Ovary (tissue), 9 donors: Measurements from ENCODE around the gene MAPT. TPM values are rescaled to one million over a fixed set of nuclear protein-coding genes. Genes with fewer than 3 reads are reported as not detected.

Experiments
- DNase-seq, 5 donors: peaks; one replicate each; pipeline ENCODE4 v3.0.0-alpha.2; 2019 to 2020
- H3K27ac ChIP-seq, 2 donors: fragments of 200-600 bp; one replicate each; pipeline versions ENCODE4 v1.5.1 to v1.8.0; 2019 to 2022
- H3K27me3 ChIP-seq: fragments of 200-600 bp; one replicate; pipeline ENCODE4 v1.8.0; 2022
- H3K36me3 ChIP-seq: fragments of 200-600 bp; sonication (generic); one replicate; pipeline ENCODE4 v1.5.1; 2019
- H3K4me1 ChIP-seq: one replicate; pipeline ENCODE4 v1.8.1; 2013; ENCODE audit warnings: mild to moderate bottlenecking, moderate library complexity; ENCODE audit not compliant: insufficient read depth
- H3K4me3 ChIP-seq: fragments of 200-600 bp; sonication (generic); one replicate; pipeline ENCODE4 v1.5.1; 2017
- H3K9me3 ChIP-seq, 2 donors: fragments of 200-600 bp in 1 of 2; sonication (generic) in 1 of 2; one replicate each; pipeline versions ENCODE4 v1.5.1 to v1.8.1; 2013 to 2019; ENCODE audit warnings: mild to moderate bottlenecking in 1 of 2, moderate library complexity in 1 of 2
- EP300 ChIP-seq: sonication (generic); formaldehyde crosslinking; IDR thresholded peaks from one replicate; pipeline ENCODE4 v1.6.1; 2017; ENCODE audit warnings: antibody characterized with exemption
- POLR2A ChIP-seq: fragments of 450-650 bp; IDR thresholded peaks from one replicate; pipeline ENCODE4 v1.6.1; 2017; ENCODE audit warnings: antibody characterized with exemption, mild to moderate bottlenecking, moderate library complexity
- WGBS, 3 donors: extraction: QIAGEN DNeasy Blood & Tissue Kit in 1 of 3; methylation state at CpG; one replicate each; pipeline versions ENCODE4 v1.1.5 to v1.1.7; 2013 to 2017; 5-methylcytosine and 5-hydroxymethylcytosine counted together
- intact Hi-C, 4 donors: fragments of 100-400 bp; cut with DNase I; formaldehyde crosslinking; loops; one replicate each; pipeline versions ENCODE4 v1.11.0 to v1.15.1; 2022 to 2023
- polyA plus RNA-seq, 2 donors: library from polyadenylated mRNA; stranded (reverse); fragments of 200-250 nt in 1 of 2; fragments of 350-450 nt in 1 of 2; fragmentation: Illumina TruSeq in 1 of 2; extraction: RNeasy Lipid Tissue Mini Kit (QIAGEN cat#74804) in 1 of 2; gene quantifications; one replicate each; pipeline ENCODE4 v1.2.3, GENCODE V29; 2013 to 2014
- total RNA-seq, 7 donors: library from RNA; depleted of rRNA in 2 of 7; stranded (reverse); fragments of >200 nt in 2 of 7; fragmentation: NEBNext Ultra II Directional in 3 of 7; extraction: Animal tissue kit (Norgen Biotek cat#: 25700) in 3 of 7; gene quantifications; one replicate each; pipeline versions ENCODE4 v1.1.0 to v1.2.4, GENCODE V29; 2016 to 2023
- TF ChIP-seq, protein P1 (sequence below), 3 donors: fragments of 450-650 bp in 2 of 3; fragments of 200-600 bp in 1 of 3; IDR thresholded peaks; one replicate each; pipeline versions ENCODE4 v1.5.1 to v1.8.0; 2016 to 2022; ENCODE audit warnings: antibody characterized with exemption in 3 of 3, mild to moderate bottlenecking in 1 of 3
- donor health status: DM: no; HTN: no; CAD: no; lungs with moderate emphysema.
- donor health status: DM: no; HTN: no; CAD: no.
- donor health status: Bipolar disorder and iron deficiency.
- donor health status: DM: yes; HTN: yes; CAD: no.
- donor health status: DM: no; HTN: no; CAD: no.
- donor health status: DM: yes; HTN: yes; CAD: no.

MAPT gene
- total and polyA plus RNA-seq, 9 donors, result 0.40 to 2.2 (median 1.1) TPM

DNA sequence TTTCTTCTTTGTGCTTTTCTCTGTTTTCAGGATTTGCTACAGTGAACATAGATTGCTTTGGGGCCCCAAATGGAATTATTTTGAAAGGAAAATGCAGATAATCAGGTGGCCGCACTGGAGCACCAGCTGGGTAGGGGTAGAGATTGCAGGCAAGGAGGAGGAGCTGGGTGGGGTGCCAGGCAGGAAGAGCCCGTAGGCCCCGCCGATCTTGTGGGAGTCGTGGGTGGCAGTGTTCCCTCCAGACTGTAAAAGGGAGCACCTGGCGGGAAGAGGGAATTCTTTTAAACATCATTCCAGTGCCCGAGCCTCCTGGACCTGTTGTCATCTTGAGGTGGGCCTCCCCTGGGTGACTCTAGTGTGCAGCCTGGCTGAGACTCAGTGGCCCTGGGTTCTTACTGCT is 105.9 kb downstream of the MAPT start:
- WGBS, 3 donors, result 38 to 51% (median 47%) methylated on average over 7 of the region's 7 CpGs
- DNase-seq, result no peak
- H3K36me3 ChIP-seq, result no peaks in the 10 kb centered on the region
- H3K27me3 ChIP-seq, result no peaks in the 10 kb centered on the region
- H3K4me3 ChIP-seq, result no peak overlapping the region
- no peaks in the 10 kb centered on the region for H3K9me3 ChIP-seq
- peaks cover 2% of the 10 kb centered on the region for H3K4me1 ChIP-seq
- intact Hi-C loops, result loop anchor here in 3 of 4 donors (5.0 to 10.0 kb wide), 2 partner anchors 212 to 215 kb away; no protein-coding TSS in a partner anchor
- H3K27ac ChIP-seq, result no peak overlapping the region
- TF ChIP-seq, protein P1, sequence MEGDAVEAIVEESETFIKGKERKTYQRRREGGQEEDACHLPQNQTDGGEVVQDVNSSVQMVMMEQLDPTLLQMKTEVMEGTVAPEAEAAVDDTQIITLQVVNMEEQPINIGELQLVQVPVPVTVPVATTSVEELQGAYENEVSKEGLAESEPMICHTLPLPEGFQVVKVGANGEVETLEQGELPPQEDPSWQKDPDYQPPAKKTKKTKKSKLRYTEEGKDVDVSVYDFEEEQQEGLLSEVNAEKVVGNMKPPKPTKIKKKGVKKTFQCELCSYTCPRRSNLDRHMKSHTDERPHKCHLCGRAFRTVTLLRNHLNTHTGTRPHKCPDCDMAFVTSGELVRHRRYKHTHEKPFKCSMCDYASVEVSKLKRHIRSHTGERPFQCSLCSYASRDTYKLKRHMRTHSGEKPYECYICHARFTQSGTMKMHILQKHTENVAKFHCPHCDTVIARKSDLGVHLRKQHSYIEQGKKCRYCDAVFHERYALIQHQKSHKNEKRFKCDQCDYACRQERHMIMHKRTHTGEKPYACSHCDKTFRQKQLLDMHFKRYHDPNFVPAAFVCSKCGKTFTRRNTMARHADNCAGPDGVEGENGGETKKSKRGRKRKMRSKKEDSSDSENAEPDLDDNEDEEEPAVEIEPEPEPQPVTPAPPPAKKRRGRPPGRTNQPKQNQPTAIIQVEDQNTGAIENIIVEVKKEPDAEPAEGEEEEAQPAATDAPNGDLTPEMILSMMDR (IDR thresholded peaks at IDR 0.05), result no peak
- TF ChIP-seq POLR2A, result no peak
- TF ChIP-seq EP300, result no peak

DNA sequence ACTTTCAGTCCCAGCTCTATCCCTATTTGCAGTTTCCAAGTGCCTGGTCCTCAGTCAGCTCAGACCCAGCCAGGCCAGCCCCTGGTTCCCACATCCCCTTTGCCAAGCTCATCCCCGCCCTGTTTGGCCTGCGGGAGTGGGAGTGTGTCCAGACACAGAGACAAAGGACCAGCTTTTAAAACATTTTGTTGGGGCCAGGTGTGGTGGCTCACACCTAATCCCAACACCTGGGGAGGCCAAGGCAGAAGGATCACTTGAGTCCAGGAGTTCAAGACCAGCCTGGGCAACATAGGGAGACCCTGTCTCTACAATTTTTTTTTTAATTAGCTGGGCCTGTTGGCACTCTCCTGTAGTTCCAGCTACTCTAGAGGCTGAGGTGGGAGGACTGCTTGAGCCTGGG is 106.4 kb downstream of the MAPT start:
- Histone ChIP-seq H3K27ac (no peak overlapping the region), H3K4me3 (no peak overlapping the region), H3K27me3 (no peaks in the 10 kb centered on the region), H3K36me3 (no peaks in the 10 kb centered on the region), H3K4me1 (peaks cover 2% of the 10 kb centered on the region), H3K9me3 (no peaks in the 10 kb centered on the region)
- intact Hi-C loops, result loop anchor here in 3 of 4 donors (5.0 to 10.0 kb wide), 2 partner anchors 212 to 214 kb away; no protein-coding TSS in a partner anchor
- no peak for DNase-seq
- WGBS, 3 donors, result 62 to 68% (median 68%) methylated on average over 2 of the region's 2 CpGs
- TF ChIP-seq, protein P1 (IDR thresholded peaks at IDR 0.05), result no peak
- TF ChIP-seq EP300, result no peak
- no peak for TF ChIP-seq POLR2A

DNA sequence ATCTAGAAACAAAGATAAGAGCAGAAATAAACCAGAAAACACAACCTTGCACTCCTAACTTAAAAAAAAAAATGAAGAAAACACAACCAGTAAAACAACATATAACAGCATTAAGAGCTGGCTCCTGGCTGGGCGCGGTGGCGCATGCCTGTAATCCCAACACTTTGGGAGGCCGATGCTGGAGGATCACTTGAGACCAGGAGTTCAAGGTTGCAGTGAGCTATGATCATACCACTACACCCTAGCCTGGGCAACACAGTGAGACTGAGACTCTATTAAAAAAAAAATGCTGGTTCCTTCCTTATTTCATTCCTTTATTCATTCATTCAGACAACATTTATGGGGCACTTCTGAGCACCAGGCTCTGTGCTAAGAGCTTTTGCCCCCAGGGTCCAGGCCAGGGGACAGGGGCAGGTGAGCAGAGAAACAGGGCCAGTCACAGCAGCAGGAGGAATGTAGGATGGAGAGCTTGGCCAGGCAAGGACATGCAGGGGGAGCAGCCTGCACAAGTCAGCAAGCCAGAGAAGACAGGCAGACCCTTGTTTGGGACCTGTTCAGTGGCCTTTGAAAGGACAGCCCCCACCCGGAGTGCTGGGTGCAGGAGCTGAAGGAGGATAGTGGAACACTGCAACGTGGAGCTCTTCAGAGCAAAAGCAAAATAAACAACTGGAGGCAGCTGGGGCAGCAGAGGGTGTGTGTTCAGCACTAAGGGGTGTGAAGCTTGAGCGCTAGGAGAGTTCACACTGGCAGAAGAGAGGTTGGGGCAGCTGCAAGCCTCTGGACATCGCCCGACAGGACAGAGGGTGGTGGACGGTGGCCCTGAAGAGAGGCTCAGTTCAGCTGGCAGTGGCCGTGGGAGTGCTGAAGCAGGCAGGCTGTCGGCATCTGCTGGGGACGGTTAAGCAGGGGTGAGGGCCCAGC is 107.3 kb downstream of the MAPT start:
- Histone ChIP-seq H3K4me3 (no peak overlapping the region), H3K4me1 (peaks cover 2% of the 10 kb centered on the region), H3K9me3 (no peaks in the 10 kb centered on the region), H3K27ac (no peak overlapping the region), H3K36me3 (no peaks in the 10 kb centered on the region), H3K27me3 (no peaks in the 10 kb centered on the region)
- 59 to 70% (median 67%) methylated on average over 13 of the region's 13 CpGs for WGBS, 3 donors
- no peak for DNase-seq
- TF ChIP-seq, protein P1 (IDR thresholded peaks at IDR 0.05), result no peak
- TF ChIP-seq POLR2A (no peak), EP300 (no peak)
- intact Hi-C loops, result loop anchor here in 3 of 4 donors (5.0 to 10.0 kb wide), 2 partner anchors 211 to 213 kb away; no protein-coding TSS in a partner anchor

DNA sequence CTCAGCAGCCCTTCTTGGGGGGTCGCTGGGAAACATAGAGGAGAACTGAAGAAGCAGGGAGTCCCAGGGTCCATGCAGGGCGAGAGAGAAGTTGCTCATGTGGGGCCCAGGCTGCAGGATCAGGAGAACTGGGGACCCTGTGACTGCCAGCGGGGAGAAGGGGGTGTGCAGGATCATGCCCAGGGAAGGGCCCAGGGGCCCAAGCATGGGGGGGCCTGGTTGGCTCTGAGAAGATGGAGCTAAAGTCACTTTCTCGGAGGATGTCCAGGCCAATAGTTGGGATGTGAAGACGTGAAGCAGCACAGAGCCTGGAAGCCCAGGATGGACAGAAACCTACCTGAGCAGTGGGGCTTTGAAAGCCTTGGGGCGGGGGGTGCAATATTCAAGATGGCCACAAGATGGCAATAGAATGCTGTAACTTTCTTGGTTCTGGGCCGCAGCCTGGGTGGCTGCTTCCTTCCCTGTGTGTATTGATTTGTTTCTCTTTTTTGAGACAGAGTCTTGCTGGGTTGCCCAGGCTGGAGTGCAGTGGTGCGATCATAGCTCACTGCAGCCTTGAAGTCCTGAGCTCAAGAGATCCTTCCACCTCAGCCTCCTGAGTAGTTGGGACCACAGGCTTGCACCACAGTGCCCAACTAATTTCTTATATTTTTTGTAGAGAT is 108.1 kb downstream of the MAPT start:
- Histone ChIP-seq H3K9me3 (no peaks in the 10 kb centered on the region), H3K27ac (no peak overlapping the region), H3K27me3 (no peaks in the 10 kb centered on the region), H3K36me3 (no peaks in the 10 kb centered on the region), H3K4me1 (peaks cover 2% of the 10 kb centered on the region), H3K4me3 (no peak overlapping the region)
- peak; percentile 51 to 75 (median 73) for DNase-seq
- WGBS, 3 donors, result 21 to 28% (median 25%) methylated on average over 8 of the region's 8 CpGs
- TF ChIP-seq, protein P1 (IDR thresholded peaks at IDR 0.05), result peak; percentile 87 to 89 (median 87)
- TF ChIP-seq POLR2A, result peak; percentile 0
- TF ChIP-seq EP300, result no peak
- intact Hi-C loops, result loop anchor here in 3 of 4 donors (5.0 to 10.0 kb wide), 2 partner anchors 210 to 212 kb away; no protein-coding TSS in a partner anchor
